ENCODE results near the gene NCR2.
"Not testable (repeated sequence)": the region's sequence is repeated elsewhere in the genome, so short reads cannot be mapped to it uniquely, and the experiment has no call there.

Gene NCR2, protein sequence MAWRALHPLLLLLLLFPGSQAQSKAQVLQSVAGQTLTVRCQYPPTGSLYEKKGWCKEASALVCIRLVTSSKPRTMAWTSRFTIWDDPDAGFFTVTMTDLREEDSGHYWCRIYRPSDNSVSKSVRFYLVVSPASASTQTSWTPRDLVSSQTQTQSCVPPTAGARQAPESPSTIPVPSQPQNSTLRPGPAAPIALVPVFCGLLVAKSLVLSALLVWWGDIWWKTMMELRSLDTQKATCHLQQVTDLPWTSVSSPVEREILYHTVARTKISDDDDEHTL

DNA sequence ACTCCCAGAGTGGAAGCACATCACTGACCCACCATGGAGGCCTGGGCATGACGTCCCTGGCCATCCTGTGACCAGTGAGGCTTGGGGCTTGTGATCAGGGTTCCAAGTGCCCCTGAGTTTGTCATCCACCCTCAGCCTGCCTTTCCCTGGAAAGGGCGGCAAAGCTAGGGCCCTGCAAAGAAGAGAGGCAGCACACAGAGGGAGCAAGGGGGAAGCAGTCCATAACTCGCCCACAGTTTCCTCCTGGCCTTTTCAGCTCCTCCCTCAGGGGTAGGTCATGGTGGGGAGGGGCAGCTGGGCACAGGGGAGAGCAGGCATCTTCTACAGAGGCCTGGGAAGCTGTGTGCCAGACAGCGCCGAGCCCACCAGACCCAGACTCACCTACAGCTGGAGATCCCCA lies at the start of gene NCR2:
NCR2 (plus strand) TSS at position 313 of the 400 bp plus-strand sequence. CDS start 269 bp downstream, outside the sequence.
- DNase-seq: no peak

DNA sequence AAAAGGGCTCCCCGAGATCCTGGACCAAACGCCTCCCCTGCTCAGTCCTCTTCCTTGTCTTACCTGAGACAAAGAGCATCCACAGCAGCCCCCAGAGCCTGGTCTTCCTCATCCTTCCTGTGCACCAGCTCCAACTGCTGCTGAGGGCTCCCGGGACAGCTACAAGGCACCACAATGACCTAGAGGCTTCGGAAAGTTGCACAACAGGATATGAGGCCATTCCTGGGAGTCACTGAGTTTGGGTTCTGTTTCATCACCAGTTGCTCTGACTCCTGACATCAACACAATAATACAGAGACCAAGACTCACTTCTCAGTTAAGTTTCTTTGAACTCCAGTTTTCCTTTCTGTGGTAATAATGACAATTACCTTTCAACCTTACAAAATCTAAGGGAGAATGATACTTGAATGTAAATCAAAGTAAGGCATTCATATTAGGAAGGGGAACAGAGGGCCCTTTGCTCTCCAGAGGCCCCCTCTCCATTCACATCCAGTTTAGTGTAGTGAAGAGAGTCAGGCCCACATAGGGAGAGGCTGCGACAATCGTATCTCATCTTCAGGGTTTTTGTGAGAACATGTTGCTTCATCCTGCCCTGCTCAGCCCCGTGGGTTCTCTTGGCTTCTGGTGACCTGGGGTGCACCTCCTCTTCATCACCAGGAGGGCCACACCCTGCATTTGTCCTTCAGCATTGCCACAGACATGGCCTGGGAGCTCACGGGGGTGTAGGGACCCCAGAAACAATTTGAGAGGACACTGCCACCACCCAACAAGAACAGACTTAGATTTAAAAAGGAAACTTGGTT lies 48.7 kb upstream of the NCR2 start, which contains the start of gene TREM1:
TREM1 (minus strand) TSS at position 139 of the 803 bp plus-strand sequence; CDS start at position 112, 27 bp downstream.
- DNase-seq: no peak

DNA sequence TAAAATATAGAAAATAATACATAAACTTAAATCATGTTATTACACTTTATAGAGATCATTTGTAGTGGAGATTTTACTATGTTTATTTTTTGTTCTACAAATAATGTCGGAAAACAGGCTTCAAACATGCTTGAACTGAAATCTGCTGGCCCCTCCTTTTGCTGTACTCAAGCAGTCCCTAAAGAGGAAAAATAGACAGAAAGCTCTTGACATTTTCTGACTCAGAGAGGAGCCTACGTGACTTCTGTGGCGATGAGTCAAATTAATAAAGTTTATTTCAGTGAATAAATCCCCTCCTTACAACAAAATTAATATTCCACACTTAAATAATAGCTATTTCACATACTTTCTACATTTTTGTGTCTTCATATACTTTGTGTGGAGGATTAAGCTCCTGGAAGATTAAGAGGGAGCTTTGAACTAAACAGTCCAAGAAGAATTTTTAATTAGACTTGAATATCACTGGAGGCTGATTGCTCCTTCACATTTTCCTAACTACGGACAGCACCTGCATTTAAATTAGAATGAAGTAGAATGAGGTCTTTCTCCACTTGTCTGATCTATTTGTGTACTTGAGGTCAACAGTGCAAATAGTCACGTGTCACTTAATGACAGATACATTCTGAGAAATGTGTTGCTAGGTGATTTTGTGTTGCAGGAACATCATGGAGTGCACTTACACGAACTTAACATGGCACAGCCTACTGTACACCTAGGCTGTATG lies 47.2 kb upstream of the NCR2 start:
- no peak for DNase-seq

DNA sequence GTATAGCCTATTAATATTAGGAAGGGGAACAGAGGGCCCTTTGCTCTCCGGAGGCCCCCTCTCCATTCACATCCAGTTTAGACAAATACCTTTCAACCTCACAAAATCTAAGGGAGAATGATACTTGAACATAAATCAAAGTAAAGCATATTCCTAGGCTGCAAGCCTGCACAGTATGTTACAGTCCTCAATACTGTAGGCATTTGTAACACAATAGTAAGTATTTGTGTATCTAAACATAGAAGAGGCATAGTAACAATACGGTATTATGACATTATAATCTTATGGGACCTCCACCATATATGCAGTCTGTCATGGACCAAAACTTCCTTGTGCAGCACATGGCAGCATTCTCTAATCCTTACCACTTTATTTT lies 46.7 kb upstream of the NCR2 start:
- no peak for DNase-seq

DNA sequence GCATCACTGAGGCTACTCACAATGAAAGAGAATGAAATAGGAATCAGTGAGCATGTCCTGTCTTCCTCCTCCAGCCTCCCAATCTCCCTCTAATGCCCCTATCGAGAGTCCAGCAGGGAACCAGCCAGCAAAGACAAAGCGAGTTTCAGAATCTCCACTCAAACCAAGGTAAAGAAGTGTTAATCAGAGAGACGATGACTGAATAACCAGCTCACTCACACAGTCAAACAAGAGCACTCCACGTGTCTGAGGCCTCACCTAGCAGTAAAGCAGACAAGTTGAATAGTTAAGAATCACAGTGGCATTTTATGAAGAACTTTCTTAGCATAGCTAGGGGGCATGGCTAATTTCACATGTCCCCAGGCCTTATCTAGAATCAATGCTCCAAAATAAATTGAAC lies 45.6 kb upstream of the NCR2 start:
- DNase-seq: no peak

DNA sequence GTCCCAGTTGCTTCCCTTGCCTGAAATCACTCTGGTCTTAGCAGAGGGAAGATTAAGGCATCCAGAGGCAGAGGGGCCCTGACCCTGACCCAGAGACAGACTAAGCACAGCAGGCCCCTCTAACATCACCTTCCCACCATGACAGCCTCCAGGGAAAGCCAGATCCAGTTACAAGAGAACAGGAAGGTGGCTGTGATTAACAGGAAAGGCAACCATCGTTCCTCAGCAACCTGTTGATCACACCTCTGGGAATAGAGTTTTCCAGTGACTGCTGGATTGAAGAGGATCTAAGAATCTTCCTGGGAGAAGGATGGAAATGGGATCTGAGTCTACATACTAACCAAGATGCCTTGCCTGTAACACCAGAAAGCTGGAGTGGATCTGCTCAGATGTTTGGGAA lies 43.7 kb upstream of the NCR2 start:
- DNase-seq: no peak

DNA sequence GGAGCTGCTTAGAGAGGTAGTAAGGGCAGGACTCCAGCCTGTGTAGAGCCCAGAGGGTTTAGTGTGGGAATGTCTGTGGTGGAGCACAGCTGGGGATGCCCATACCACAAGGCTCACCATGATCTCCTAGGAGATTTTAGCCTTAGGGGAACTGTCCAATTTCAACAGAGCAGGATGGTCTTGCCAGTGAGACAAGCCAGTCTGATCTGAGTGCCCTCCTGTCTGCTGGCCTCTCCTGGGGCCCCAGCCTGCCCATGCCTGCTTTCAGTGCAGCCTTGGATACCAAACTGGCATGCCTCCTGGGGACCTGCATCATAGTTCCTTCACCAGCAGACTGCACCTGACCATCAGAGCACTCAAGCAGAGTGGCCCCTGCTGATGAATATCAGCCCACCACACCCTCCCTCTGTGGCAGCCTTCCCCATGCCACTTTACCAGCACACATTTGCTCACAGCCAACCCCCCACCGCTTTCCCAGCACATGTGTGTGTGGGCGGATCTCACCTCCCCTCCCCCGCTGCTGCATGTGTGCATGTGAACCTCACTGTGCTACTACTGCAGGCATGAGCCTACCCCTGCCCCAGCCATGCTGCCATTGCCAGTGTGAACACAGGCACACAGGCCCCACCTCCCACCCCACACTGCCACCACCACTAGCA lies 41.1 kb upstream of the NCR2 start:
- no peak for DNase-seq

DNA sequence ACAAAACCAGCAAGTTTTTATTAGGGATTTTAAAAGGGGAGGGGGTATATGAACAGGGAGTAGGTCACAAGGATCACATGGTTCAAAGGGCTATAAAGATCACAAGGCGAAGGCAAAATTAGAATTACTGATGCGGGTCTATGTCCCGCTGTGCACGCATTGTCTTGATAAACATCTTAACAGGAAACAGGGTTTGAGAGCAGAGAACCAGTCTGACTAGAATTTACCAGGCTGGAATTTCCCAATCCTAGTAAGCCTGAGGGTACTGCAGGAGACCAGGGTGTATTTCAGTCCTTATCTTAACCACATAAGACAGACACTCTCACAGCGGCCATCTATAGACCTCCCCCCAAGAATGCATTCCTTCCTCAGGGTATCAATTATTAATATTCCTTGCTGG lies 38.2 kb upstream of the NCR2 start:
- DNase-seq: not testable (repeated sequence)

DNA sequence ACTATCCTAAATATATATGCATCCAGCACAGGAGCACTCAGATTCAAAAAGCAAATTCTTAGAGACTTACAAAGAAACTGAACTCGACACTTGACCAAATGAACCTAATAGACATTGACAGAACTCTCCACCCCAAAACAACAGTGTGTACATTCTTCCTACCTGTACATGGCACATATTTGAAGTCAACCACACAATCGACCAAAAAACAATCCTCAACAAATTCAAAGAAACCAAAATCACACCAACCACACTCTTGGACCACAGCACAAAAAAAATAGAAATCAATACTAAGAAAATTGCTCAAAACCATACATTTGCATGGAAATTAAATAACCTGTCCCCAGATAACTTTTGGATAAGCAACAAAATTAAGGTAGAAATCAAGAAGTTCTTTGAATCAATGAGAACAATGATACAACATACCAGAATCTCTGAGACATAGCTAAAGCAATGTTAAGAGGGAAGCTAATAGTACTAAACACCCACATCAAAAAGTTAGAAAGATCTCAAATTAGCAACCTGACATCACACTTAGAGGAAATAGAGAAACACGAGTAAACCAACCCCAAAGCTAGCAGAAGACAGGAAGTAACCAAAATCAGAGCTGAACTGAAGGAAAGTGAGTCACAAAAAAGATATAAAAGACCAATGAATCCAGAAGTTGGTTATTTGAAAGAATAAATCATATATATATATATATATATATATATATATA lies 36.5 kb upstream of the NCR2 start:
- DNase-seq: no peak

DNA sequence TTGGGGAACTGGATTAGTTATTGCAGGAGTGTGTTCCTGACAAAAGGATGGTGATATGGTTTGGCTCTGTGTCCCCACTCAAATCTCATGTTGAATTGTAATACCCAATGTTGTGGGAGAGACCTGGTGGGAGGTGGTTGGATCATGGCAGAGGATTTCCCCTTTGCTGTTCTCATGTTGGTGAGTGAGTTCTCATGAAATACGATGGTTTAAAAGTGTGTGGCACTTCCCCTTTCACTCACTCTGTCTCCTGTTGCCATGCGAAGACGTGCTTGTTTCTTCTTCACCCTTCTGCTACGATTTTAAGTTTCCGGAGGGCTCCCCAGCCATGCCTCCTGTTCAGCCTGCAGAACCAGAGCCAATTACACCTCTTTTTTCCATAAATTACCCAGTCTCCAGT lies 32.8 kb upstream of the NCR2 start:
- DNase-seq: no peak

DNA sequence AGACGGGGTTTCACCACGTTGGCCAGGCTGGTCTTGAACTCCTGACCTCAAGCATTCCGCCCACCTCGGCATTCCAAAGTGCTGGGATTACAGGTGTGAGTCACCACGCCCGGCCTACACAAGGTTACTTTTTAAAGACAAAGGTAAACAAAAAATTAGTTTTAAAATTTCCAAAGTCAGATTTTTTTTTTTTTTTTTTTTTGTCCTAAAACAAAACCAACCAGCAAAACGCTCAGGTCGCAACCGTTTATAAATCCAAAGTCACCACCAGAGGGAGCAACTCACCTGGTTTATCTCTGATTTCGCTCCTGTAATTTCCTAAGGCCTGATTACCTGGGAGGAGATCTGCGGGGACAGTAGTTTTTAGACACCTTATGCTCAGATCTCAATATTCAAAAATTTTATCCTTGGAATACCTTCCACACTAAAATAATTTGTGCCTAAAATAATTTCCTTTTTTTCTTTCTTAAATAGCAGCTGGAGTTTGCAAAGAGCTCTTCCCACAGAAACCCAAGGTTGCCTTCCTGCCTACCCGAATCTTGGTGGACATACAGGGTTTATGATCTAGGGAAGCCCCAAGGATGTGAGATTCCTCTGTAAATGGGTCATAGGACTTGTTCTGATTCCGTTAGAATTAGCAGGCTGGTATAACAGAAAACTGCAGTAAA lies 29.1 kb upstream of the NCR2 start:
- peak; percentile 11 for DNase-seq

DNA sequence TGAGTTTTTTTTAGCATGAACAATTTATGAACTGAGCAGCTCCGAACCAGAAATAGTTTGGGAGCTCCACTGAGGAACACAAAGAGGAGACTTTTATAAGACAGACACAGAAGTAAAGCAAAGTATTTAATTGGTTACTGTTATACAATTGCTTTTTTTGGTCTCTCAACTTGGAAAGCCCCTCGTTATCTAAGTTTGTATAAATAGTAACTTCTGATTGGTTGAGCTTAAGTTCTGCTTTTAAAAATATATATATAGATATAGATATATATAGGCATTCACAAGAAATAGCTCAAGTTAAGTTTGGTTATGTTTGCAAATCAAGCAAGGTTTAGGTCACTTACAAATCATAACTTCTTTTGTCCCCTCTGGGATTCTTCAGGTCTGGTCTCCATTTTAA lies 20.2 kb upstream of the NCR2 start:
- no peak for DNase-seq

DNA sequence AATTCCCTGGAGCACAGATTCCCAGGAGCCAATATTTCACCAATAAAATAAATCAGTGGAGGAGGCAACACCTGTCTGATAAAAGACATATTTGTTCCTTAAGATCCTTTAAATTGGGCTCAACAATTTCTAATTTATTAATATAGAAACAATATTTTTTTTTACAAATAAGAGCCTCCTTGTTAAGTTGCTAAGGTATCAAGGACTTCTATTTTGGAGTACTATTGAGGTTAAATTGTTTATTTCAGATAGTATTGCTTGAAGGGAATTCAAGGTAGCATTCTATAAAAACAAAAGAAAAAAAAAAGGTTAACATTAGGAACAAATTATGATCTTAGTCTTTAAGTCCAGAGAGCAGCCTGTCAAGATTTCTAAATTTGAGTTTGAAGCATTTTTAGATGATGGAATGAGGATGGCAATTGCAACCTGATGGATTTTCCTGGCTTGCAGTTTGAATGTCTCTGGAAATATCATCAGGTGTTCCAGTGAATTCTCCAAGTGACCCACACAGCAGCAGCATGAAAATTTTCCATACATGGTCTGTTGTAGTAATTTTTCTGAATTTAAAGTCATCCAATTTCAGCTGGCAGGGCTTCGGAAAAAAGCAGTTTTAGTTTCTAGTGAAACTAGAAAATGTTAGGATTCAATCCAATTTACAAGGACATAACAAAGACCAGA lies 19.3 kb upstream of the NCR2 start:
- DNase-seq: no peak

DNA sequence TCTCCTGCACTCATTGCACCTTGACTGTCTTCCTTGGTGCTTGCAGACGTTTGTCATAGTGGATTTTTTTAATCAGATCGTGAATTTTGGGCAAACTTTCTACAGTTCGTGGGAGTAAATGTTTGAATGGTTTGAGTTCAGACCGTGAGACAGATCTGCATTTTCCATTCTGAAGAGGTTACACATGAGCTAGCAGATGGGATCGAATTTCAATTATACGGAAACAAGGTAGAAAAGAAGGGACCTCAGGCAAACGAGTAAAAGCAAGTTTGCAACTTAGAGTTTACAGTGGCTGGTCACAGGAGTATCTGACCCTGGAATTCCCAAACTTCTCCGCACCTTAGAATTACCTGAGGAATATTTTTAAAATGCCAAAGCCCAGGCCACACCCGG lies 17.2 kb upstream of the NCR2 start:
- DNase-seq: no peak

DNA sequence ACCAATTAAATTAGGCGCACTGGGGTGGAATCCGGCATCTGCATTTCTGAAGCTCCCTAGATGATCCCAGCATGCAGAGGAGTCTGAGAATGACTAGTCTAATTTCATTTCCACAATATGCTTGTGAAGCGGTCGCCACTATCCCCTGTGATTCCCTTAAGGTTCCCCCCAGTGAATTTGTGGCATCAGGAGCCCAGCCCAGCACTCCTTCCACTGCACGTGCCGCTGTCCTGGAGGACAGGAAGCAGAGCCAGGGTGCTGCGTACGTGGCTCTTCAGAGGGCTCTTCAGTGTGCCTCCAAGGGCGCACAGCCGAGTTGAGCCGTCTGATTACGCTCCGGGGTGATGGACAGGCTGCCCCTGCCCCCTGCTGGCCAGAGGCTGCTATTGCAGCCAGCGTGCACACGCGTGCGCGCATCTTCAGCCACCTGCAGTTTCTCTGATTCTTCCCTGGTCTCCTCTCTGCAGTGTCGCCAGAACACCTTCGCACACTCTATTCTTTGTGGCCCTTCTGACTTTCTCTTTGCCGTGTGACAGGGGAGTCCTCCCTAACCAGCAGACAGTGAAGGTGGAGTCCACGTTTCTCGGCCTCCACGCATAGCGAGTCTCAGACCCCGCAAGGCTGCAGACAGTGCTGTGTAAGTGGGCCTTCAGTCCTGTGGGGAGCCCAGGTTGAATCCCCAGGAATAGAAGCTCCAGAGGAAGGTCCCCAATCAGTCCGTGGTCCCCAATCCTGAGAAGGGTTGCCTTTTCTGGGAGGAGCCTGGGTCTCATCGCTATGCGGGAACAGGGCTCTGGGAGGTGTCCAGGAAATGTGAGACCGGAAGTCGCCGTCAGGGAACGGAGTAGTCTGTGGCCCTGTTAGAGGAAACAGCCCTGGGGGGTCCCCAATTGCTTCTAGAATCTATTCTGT lies 16.5 kb upstream of the NCR2 start:
- DNase-seq: peak; percentile 82

DNA sequence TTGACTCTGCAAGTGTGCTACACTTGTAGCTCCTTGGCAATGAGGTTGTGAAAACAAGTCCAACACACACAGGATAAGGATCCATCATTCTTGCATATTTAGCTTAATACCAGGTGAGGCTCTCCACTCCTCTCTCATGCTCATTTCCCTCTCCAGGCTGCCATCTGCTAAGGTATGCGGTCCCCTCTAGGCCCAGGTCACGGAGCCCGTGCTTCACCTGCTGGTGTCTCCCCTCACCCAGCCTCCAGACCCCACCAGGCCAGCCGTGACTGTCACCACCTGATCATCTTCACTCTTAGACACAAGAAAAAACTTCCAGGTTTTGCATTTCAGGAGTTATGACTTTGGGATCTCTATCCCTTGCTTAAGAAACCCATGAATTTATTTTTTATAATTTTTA lies 14.2 kb upstream of the NCR2 start:
- DNase-seq: no peak

DNA sequence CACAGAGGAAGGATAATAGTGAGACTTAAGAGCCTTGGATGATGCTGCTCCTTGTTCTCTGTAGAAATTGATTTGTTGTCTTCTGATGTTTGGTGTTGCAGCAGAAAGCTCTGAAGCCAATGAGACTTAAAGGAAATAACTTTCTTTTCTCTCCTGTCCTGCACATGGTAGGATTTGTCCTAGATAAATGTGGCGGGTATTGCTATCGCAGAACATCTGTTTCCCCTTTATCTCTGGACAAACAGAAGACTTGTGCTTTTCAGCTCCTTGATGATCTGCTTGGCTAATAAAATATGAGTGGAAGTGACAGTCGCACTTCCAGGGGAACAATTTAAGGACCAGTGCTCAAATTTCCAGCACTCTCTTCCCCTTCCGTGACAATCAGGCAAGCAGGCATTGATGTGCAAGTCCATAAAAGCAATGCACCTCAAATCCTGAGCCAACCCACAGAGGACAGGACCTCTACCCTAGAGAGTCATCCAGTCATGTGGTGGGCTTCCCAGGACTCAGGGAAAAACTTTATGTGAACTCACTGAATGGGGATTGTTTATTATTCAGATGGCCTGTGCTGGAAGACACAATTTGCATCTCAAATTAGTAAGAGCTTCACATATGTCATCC lies 9.9 kb upstream of the NCR2 start:
- DNase-seq: no peak

DNA sequence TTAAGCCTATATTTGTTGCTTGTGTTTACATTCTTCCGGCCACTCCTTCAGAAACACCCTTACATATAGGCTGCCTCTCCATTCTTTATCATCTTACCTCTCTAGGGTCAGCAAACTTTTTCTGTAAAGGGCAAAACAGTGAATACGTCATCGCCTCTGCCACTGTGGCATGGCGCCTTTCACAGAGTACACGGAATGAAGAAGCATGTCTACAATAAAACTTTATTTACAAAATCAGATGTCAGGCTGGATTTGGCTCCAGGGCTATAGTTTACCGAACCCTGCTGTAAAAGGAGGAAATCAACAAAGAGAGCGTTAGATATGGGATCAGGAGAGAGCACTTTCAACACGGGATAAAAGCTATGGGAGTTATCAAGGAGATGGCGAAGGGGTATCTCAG lies 9.3 kb upstream of the NCR2 start:
- no peak for DNase-seq

DNA sequence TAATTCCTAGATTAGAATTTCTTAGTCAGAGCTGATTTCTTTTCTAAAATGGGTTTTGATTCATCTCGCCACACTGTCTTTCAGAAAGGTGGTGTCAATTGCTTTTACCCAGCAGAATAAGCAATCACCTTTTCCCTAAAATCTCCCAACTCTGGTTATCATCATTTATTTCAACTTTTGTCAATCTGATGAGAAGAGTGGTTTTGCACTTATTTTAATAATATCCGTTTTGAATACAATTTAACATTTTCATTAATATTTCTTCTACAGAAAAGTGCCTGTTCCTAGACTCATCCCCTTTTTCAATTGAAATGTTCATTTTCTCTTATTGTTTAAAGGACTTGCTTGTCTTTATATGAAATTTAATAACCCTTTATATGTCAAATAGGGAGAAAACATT lies 8.2 kb upstream of the NCR2 start:
- DNase-seq: no peak
